GM03348 (cell line): Measurements from ENCODE around the gene MYO10.

Source experiments
- DNase-seq: peaks from one replicate; pipeline ENCODE4 v3.0.0; 2012; ENCODE audit warnings: low spot score

Gene MYO10

GRCh38 chr5:16943846-16944678, 8.0 kb upstream of the MYO10 start:
- no peak for DNase-seq

GRCh38 chr5:16937503-16938161, 1.5 kb upstream of the MYO10 start:
- no peak for DNase-seq

- DNase-seq: no peak
Measured at GRCh38 chr5:16936989-16937438, 926 bp upstream of the MYO10 start.

- DNase-seq: peak; percentile 41
Measured at GRCh38 chr5:16935231-16936149, 598 bp downstream of the MYO10 start.

GRCh38 chr5:16934677-16935153, 1.4 kb downstream of the MYO10 start:
- DNase-seq: peak; percentile 24

GRCh38 chr5:16934123-16934522, 2.0 kb downstream of the MYO10 start:
- DNase-seq: peak; percentile 86

GRCh38 chr5:16933337-16933736, 2.8 kb downstream of the MYO10 start:
- no peak for DNase-seq

- no peak for DNase-seq
Measured at GRCh38 chr5:16932401-16932800, 3.7 kb downstream of the MYO10 start.

- no peak for DNase-seq
Measured at GRCh38 chr5:16931334-16932110, 4.6 kb downstream of the MYO10 start.

- DNase-seq: no peak
Measured at GRCh38 chr5:16930496-16930895, 5.6 kb downstream of the MYO10 start.

GRCh38 chr5:16929831-16930230, 6.3 kb downstream of the MYO10 start:
- no peak for DNase-seq

GRCh38 chr5:16929347-16929746, 6.7 kb downstream of the MYO10 start:
- no peak for DNase-seq

GRCh38 chr5:16927613-16928012, 8.5 kb downstream of the MYO10 start:
- DNase-seq: no peak

GRCh38 chr5:16926417-16926816, 9.7 kb downstream of the MYO10 start:
- no peak for DNase-seq

- DNase-seq: no peak
Measured at GRCh38 chr5:16924206-16924605, 11.9 kb downstream of the MYO10 start.

GRCh38 chr5:16922430-16922829, 13.7 kb downstream of the MYO10 start:
- no peak for DNase-seq

- DNase-seq: no peak
Measured at GRCh38 chr5:16921211-16921610, 14.9 kb downstream of the MYO10 start.

GRCh38 chr5:16920109-16920816, 15.8 kb downstream of the MYO10 start:
- no peak for DNase-seq

- no peak for DNase-seq
Measured at GRCh38 chr5:16918891-16919671, 17.0 kb downstream of the MYO10 start.

- no peak for DNase-seq
Measured at GRCh38 chr5:16918156-16918555, 17.9 kb downstream of the MYO10 start.
